H1 (cell line): Measurements from ENCODE around the gene STH. TPM values are rescaled to one million over a fixed set of nuclear protein-coding genes. Genes with fewer than 3 reads are reported as not detected.

Experiments
- CHD1 ChIP-seq: IDR thresholded peaks from 2 replicates; pipeline ENCODE4 v1.6.1; 2012; ENCODE audit warnings: low read depth, low read length, improper control_type of control experiment
- CREB1 ChIP-seq: IDR thresholded peaks from 2 replicates; pipeline ENCODE4 v1.6.1; 2012; ENCODE audit warnings: inconsistent platforms
- EZH2 ChIP-seq: fragments of 200-600 bp; sonication (generic); IDR thresholded peaks from 2 replicates; pipeline ENCODE4 v1.7.1; 2012; ENCODE audit warnings: low read depth, mild to moderate bottlenecking, moderate library complexity, low read length, inconsistent platforms; ENCODE audit not compliant: severe bottlenecking
- GTF2F1 ChIP-seq: IDR thresholded peaks from 2 replicates; pipeline ENCODE4 v1.6.1; 2012; ENCODE audit warnings: low read depth, low read length, improper control_type of control experiment, borderline replicate concordance
- JUND ChIP-seq: IDR thresholded peaks from 2 replicates; pipeline ENCODE4 v1.6.1; 2011; ENCODE audit warnings: mild to moderate bottlenecking, improper control_type of control experiment, low read length
- NRF1 ChIP-seq: IDR thresholded peaks from 2 replicates; pipeline ENCODE4 v1.6.1; 2011; ENCODE audit warnings: mild to moderate bottlenecking, low read depth, low read length, improper control_type of control experiment
- RAD21 ChIP-seq, 2 experiments: IDR thresholded peaks in 1 of 2; conservative IDR thresholded peaks in 1 of 2; 2 replicates each; pipeline ENCODE4 v1.6.1; 2011; ENCODE audit warnings: low read depth in 2 of 2, low read length in 2 of 2, improper control_type of control experiment in 1 of 2, inconsistent platforms in 1 of 2, mild to moderate bottlenecking in 1 of 2, moderate library complexity in 1 of 2
- RXRA ChIP-seq: IDR thresholded peaks from 2 replicates; pipeline ENCODE4 v1.6.1; 2011; ENCODE audit warnings: low read depth, mild to moderate bottlenecking, low read length, moderate library complexity; ENCODE audit not compliant: insufficient read depth
- SIN3A ChIP-seq, 2 experiments: IDR thresholded peaks in 1 of 2; conservative IDR thresholded peaks in 1 of 2; 2 replicates each; pipeline ENCODE4 v1.6.1; 2011 to 2012; ENCODE audit warnings: low read length in 2 of 2, improper control_type of control experiment in 1 of 2, low read depth in 1 of 2, mild to moderate bottlenecking in 1 of 2
- SP2 ChIP-seq: IDR thresholded peaks from 2 replicates; pipeline ENCODE4 v1.6.1; 2012; ENCODE audit warnings: mild to moderate bottlenecking, low read length, inconsistent platforms
- polyA plus RNA-seq, 7 experiments: library from polyadenylated mRNA; depleted of rRNA in 3 of 7; stranded (reverse) in 5 of 7; unstranded in 2 of 7; fragments of >200 nt in 5 of 7; fragments of 200-250 nt in 2 of 7; gene quantifications; 1 replicate in 5 of 7; 2 replicates in 1 of 7; 4 replicates in 1 of 7; pipeline versions ENCODE4 v1.2.1 to v1.2.3, GENCODE V29; 2011 to 2013; ENCODE audit warnings: missing spikeins in 2 of 7, mixed read lengths in 2 of 7
- total RNA-seq: library from RNA; stranded (reverse); fragmentation: NEBNext Ultra II Directional; extraction: Animal tissue kit (Norgen Biotek cat#: 25700); gene quantifications from 2 replicates; pipeline ENCODE4 v1.2.1, GENCODE V29; 2021
- TF ChIP-seq, protein P1 (sequence below): fragments of 300-600 bp; sonication (generic); IDR thresholded peaks from 2 replicates; pipeline ENCODE4 v1.7.1; 2012; ENCODE audit warnings: low read length, moderate library complexity, mild to moderate bottlenecking, inconsistent platforms; ENCODE audit not compliant: insufficient replicate concordance

Gene STH
- total and polyA plus RNA-seq, 2 of the 8 experiments (the other 6 are each of a cell fraction or from before 2014, with no cell fraction given): not detected

DNA sequence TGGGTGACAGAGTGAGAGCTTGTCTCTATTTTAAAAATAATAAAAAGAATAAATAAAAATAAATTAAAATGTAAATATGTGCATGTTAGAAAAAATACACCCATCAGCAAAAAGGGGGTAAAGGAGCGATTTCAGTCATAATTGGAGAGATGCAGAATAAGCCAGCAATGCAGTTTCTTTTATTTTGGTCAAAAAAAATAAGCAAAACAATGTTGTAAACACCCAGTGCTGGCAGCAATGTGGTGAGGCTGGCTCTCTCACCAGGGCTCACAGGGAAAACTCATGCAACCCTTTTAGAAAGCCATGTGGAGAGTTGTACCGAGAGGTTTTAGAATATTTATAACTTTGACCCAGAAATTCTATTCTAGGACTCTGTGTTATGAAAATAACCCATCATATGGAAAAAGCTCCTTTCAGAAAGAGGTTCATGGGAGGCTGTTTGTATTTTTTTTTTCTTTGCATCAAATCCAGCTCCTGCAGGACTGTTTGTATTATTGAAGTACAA lies 8.5 kb downstream of the STH start (continued):
- TF ChIP-seq, protein P1, sequence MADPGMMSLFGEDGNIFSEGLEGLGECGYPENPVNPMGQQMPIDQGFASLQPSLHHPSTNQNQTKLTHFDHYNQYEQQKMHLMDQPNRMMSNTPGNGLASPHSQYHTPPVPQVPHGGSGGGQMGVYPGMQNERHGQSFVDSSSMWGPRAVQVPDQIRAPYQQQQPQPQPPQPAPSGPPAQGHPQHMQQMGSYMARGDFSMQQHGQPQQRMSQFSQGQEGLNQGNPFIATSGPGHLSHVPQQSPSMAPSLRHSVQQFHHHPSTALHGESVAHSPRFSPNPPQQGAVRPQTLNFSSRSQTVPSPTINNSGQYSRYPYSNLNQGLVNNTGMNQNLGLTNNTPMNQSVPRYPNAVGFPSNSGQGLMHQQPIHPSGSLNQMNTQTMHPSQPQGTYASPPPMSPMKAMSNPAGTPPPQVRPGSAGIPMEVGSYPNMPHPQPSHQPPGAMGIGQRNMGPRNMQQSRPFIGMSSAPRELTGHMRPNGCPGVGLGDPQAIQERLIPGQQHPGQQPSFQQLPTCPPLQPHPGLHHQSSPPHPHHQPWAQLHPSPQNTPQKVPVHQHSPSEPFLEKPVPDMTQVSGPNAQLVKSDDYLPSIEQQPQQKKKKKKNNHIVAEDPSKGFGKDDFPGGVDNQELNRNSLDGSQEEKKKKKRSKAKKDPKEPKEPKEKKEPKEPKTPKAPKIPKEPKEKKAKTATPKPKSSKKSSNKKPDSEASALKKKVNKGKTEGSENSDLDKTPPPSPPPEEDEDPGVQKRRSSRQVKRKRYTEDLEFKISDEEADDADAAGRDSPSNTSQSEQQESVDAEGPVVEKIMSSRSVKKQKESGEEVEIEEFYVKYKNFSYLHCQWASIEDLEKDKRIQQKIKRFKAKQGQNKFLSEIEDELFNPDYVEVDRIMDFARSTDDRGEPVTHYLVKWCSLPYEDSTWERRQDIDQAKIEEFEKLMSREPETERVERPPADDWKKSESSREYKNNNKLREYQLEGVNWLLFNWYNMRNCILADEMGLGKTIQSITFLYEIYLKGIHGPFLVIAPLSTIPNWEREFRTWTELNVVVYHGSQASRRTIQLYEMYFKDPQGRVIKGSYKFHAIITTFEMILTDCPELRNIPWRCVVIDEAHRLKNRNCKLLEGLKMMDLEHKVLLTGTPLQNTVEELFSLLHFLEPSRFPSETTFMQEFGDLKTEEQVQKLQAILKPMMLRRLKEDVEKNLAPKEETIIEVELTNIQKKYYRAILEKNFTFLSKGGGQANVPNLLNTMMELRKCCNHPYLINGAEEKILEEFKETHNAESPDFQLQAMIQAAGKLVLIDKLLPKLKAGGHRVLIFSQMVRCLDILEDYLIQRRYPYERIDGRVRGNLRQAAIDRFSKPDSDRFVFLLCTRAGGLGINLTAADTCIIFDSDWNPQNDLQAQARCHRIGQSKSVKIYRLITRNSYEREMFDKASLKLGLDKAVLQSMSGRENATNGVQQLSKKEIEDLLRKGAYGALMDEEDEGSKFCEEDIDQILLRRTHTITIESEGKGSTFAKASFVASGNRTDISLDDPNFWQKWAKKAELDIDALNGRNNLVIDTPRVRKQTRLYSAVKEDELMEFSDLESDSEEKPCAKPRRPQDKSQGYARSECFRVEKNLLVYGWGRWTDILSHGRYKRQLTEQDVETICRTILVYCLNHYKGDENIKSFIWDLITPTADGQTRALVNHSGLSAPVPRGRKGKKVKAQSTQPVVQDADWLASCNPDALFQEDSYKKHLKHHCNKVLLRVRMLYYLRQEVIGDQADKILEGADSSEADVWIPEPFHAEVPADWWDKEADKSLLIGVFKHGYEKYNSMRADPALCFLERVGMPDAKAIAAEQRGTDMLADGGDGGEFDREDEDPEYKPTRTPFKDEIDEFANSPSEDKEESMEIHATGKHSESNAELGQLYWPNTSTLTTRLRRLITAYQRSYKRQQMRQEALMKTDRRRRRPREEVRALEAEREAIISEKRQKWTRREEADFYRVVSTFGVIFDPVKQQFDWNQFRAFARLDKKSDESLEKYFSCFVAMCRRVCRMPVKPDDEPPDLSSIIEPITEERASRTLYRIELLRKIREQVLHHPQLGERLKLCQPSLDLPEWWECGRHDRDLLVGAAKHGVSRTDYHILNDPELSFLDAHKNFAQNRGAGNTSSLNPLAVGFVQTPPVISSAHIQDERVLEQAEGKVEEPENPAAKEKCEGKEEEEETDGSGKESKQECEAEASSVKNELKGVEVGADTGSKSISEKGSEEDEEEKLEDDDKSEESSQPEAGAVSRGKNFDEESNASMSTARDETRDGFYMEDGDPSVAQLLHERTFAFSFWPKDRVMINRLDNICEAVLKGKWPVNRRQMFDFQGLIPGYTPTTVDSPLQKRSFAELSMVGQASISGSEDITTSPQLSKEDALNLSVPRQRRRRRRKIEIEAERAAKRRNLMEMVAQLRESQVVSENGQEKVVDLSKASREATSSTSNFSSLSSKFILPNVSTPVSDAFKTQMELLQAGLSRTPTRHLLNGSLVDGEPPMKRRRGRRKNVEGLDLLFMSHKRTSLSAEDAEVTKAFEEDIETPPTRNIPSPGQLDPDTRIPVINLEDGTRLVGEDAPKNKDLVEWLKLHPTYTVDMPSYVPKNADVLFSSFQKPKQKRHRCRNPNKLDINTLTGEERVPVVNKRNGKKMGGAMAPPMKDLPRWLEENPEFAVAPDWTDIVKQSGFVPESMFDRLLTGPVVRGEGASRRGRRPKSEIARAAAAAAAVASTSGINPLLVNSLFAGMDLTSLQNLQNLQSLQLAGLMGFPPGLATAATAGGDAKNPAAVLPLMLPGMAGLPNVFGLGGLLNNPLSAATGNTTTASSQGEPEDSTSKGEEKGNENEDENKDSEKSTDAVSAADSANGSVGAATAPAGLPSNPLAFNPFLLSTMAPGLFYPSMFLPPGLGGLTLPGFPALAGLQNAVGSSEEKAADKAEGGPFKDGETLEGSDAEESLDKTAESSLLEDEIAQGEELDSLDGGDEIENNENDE: no peak
- TF ChIP-seq SIN3A (conservative IDR thresholded peaks at IDR 0.05 in 1 of 2, IDR thresholded peaks at IDR 0.05 in 1 of 2; ENCODE audit: low read depth in 1 of 2, low read length in 2 of 2) (no peak), RAD21 (IDR thresholded peaks at IDR 0.05 in 1 of 2, conservative IDR thresholded peaks at IDR 0.05 in 1 of 2; ENCODE audit: low read depth in 2 of 2, low read length in 2 of 2) (no peak), RXRA (no peak), CREB1 (no peak), SP2 (no peak), GTF2F1 (no peak), JUND (no peak), CHD1 (no peak), EZH2 (no peak), NRF1 (no peak)
